H9 (cell line): ENCODE results near the gene PLD4. TPM values are rescaled to one million over a fixed set of nuclear protein-coding genes. Genes with fewer than 3 reads are reported as not detected.
A peak's percentile ranks its signal among the peaks of the same experiment; 100 is the strongest.

ENCODE experiments used
- DNase-seq: peaks from one replicate; pipeline ENCODE4 v3.0.0-alpha.2; 2017
- H2AFZ ChIP-seq: one replicate; pipeline ENCODE4 v1.6.1; 2013; ENCODE audit warnings: mild to moderate bottlenecking, low read length, control low read depth, moderate library complexity
- H2AK5ac ChIP-seq: 2 replicates; pipeline ENCODE4 v1.6.1; 2013; ENCODE audit warnings: low read length, control low read depth, mixed read lengths; ENCODE audit not compliant: insufficient read length
- H2BK120ac ChIP-seq: one replicate; pipeline ENCODE4 v1.6.1; 2013; ENCODE audit warnings: low read depth, mild to moderate bottlenecking, low read length, control low read depth, inconsistent platforms; ENCODE audit not compliant: poor library complexity, severe bottlenecking
- H2BK12ac ChIP-seq: 2 replicates; pipeline ENCODE4 v1.6.1; 2013; ENCODE audit warnings: low read length, control low read depth, mixed read lengths, low read depth; ENCODE audit not compliant: insufficient read length
- H2BK15ac ChIP-seq: 2 replicates; pipeline ENCODE4 v1.6.1; 2013; ENCODE audit warnings: low read depth, low read length, control low read depth
- H2BK20ac ChIP-seq: one replicate; pipeline ENCODE4 v1.6.1; 2013; ENCODE audit warnings: low read depth, mild to moderate bottlenecking, low read length, control low read depth, inconsistent platforms; ENCODE audit not compliant: poor library complexity, severe bottlenecking
- H2BK5ac ChIP-seq: 2 replicates; pipeline ENCODE4 v1.6.1; 2013; ENCODE audit warnings: low read length, control low read depth, mixed read lengths; ENCODE audit not compliant: insufficient read length
- H3K14ac ChIP-seq: 2 replicates; pipeline ENCODE4 v1.6.1; 2013; ENCODE audit warnings: low read length, control low read depth; ENCODE audit not compliant: insufficient read depth
- H3K18ac ChIP-seq: 2 replicates; pipeline ENCODE4 v1.6.1; 2013; ENCODE audit warnings: low read depth, mild to moderate bottlenecking, mixed read lengths, low read length, control low read depth; ENCODE audit not compliant: insufficient read length
- H3K23ac ChIP-seq: 2 replicates; pipeline ENCODE4 v1.6.1; 2013; ENCODE audit warnings: low read length, control low read depth, mixed read lengths, low read depth; ENCODE audit not compliant: insufficient read length
- H3K23me2 ChIP-seq: 2 replicates; pipeline ENCODE4 v1.6.1; 2013; ENCODE audit warnings: low read depth, mild to moderate bottlenecking, mixed read lengths, low read length, control low read depth; ENCODE audit not compliant: insufficient read length, poor library complexity, severe bottlenecking
- H3K27ac ChIP-seq: 2 replicates; pipeline ENCODE4 v1.5.1; 2013; ENCODE audit warnings: low read length, control low read depth, mixed read lengths, low read depth; ENCODE audit not compliant: insufficient read length
- H3K27me3 ChIP-seq: 2 replicates; pipeline ENCODE4 v1.6.1; 2013; ENCODE audit warnings: low read length, control low read depth, inconsistent platforms; ENCODE audit not compliant: insufficient read depth
- H3K4ac ChIP-seq: 2 replicates; pipeline ENCODE4 v1.6.1; 2013; ENCODE audit warnings: low read depth, mild to moderate bottlenecking, control low read depth, inconsistent platforms, low read length, moderate library complexity
- H3K4me1 ChIP-seq: 2 replicates; pipeline ENCODE4 v1.6.1; 2013; ENCODE audit warnings: low read length, control low read depth, inconsistent platforms; ENCODE audit not compliant: insufficient read depth
- H3K4me2 ChIP-seq: 2 replicates; pipeline ENCODE4 v1.6.1; 2013; ENCODE audit warnings: low read length, control low read depth, mixed read lengths; ENCODE audit not compliant: insufficient read length, insufficient read depth
- H3K56ac ChIP-seq: 2 replicates; pipeline ENCODE4 v1.6.1; 2013; ENCODE audit warnings: low read depth, mild to moderate bottlenecking, mixed read lengths, low read length, control low read depth; ENCODE audit not compliant: insufficient read length
- H3K79me1 ChIP-seq: 2 replicates; pipeline ENCODE4 v1.6.1; 2013; ENCODE audit warnings: low read depth, mild to moderate bottlenecking, moderate library complexity, low read length, control low read depth, inconsistent platforms; ENCODE audit not compliant: insufficient read depth, poor library complexity, severe bottlenecking
- H3K79me2 ChIP-seq: 2 replicates; pipeline ENCODE4 v1.6.1; 2013; ENCODE audit warnings: low read length, control low read depth, inconsistent platforms; ENCODE audit not compliant: insufficient read depth
- H3K9ac ChIP-seq: 2 replicates; pipeline ENCODE4 v1.6.1; 2013; ENCODE audit warnings: low read length, control low read depth, mixed read lengths; ENCODE audit not compliant: insufficient read length; ENCODE audit errors: extremely low read depth
- H3K9me3 ChIP-seq: one replicate; pipeline ENCODE4 v1.6.1; 2013; ENCODE audit warnings: low read depth, low read length, inconsistent platforms; ENCODE audit not compliant: control insufficient read depth
- H3T11ph ChIP-seq: one replicate; pipeline ENCODE4 v1.6.1; 2013; ENCODE audit warnings: mild to moderate bottlenecking, low read length, control low read depth, inconsistent platforms
- H4K20me1 ChIP-seq: one replicate; pipeline ENCODE4 v1.6.1; 2013; ENCODE audit not compliant: control insufficient read depth, insufficient read length, insufficient read depth
- H4K5ac ChIP-seq: 2 replicates; pipeline ENCODE4 v1.6.1; 2013; ENCODE audit warnings: low read depth, mild to moderate bottlenecking, mixed read lengths, low read length, control low read depth; ENCODE audit not compliant: insufficient read length
- H4K8ac ChIP-seq: replicated peaks from 2 replicates; pipeline ENCODE4 v1.6.1; 2013; ENCODE audit warnings: low read length, control low read depth, mixed read lengths, low read depth; ENCODE audit not compliant: insufficient read length
- H4K91ac ChIP-seq: 2 replicates; pipeline ENCODE4 v1.6.1; 2013; ENCODE audit warnings: low read depth, mild to moderate bottlenecking, moderate library complexity, mixed read lengths, low read length, control low read depth; ENCODE audit not compliant: insufficient read length
- H3K27ac Mint-ChIP-seq, 3 experiments: 2 replicates in 2 of 3; 3 replicates in 1 of 3; pipeline ENCODE4 v1.8.0; 2020 to 2021; ENCODE audit warnings: mixed read lengths in 3 of 3, mild to moderate bottlenecking in 1 of 3, moderate library complexity in 1 of 3
- H3K27me3 Mint-ChIP-seq: 2 replicates; pipeline ENCODE4 v1.8.0; 2021; ENCODE audit warnings: low read depth, mild to moderate bottlenecking, moderate library complexity, mixed read lengths
- H3K36me3 Mint-ChIP-seq, 3 experiments: 2 replicates in 2 of 3; 3 replicates in 1 of 3; pipeline ENCODE4 v1.8.0; 2020 to 2021; ENCODE audit warnings: low read depth in 3 of 3, mixed read lengths in 3 of 3; ENCODE audit not compliant: insufficient read depth in 1 of 3
- H3K4me1 Mint-ChIP-seq, 2 experiments: 2 replicates each; pipeline ENCODE4 v1.8.0; 2020; ENCODE audit warnings: mixed read lengths in 2 of 2
- H3K4me3 Mint-ChIP-seq, 2 experiments: 2 replicates in 1 of 2; 3 replicates in 1 of 2; pipeline ENCODE4 v1.8.0; 2020 to 2021; ENCODE audit warnings: mild to moderate bottlenecking in 2 of 2, mixed read lengths in 2 of 2, moderate library complexity in 1 of 2
- H3K9me3 Mint-ChIP-seq, 2 experiments: 2 replicates in 1 of 2; 3 replicates in 1 of 2; pipeline ENCODE4 v1.8.0; 2020; ENCODE audit warnings: mild to moderate bottlenecking in 2 of 2, mixed read lengths in 2 of 2, moderate library complexity in 1 of 2
- CTCF ChIP-seq: fragments of 200-600 bp; sonication (generic); conservative IDR thresholded peaks from 3 replicates; pipeline ENCODE4 v1.8.0; 2021; ENCODE audit warnings: antibody characterized with exemption, mild to moderate bottlenecking
- WGBS: extraction: QIAGEN DNeasy Blood & Tissue Kit; methylation state at CpG from one replicate; pipeline ENCODE4 v1.1.7; 2013; ENCODE audit warnings: missing lambda C conversion rate, low lambda C conversion rate, mixed read lengths; ENCODE audit not compliant: insufficient read length; ENCODE audit errors: extremely low coverage; 5-methylcytosine and 5-hydroxymethylcytosine counted together
- total RNA-seq: library from RNA; stranded (reverse); gene quantifications from 2 replicates; pipeline ENCODE4 v1.2.1, GENCODE V29; 2021

The PLD4 gene
- total RNA-seq, 1 experiment from 2014 or later = not detected

DNA sequence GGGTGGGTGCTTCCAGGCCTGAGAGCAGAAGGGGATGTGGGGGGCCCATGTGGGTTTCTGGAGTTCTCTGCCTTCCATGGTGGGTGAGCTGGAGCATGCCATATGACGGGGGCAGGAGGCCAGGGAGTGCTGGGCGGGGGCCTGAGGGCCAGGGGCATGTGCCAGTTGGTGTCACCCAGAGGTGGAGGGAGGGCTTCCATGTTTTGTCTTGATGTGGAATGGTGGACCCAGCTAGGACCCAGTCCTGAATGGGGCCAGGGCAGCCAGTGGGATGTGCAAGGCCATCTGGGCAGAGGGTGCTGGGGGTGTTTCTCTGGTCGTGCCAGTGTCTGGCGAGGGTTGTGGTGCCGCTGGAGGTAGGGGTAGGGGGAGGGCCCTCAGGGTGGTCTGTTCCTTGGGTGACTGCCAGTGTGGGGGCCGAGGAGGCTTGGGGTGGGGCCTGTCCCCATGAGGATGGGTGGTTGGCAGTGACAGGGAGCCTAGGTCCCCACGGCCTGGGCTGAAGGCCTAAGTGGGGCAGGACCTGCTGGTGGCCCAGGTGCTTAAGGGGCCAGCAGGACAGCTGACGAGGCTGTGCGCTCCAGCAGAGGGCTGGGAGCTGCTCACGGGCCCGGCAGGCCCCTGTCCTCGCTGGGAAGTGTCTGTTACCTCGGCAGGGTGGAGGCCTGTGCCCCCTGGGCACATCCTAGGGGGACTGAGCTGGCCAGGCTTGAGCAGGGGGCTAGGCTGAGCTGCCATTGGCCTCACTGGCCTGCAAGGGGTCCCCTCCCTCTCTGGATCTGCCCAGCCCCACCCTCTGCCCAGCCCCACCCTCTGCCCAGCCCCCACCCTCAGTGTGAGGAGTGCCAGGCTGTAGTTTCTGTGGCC, 32.8 kb upstream of the PLD4 start:
- Mint-ChIP-seq H3K4me3 (no peak overlapping the region), H3K9me3 (peaks cover 0 to 5% of the 10 kb centered on the region in 2 experiments; a peak in 1 of 5 replicates), H3K27ac (peak overlapping the region in 2 of 3 experiments; percentile 70 to 82; a peak in 1 of 7 replicates), H3K4me1 (peaks cover 2 to 8% of the 10 kb centered on the region in 2 experiments), H3K36me3 (peaks cover 0 to 7% (median 0%) of the 10 kb centered on the region in 3 experiments; a peak in 2 of 7 replicates), H3K27me3 (no peaks in the 10 kb centered on the region; the same call in none of the 2 replicates)
- H3K9ac ChIP-seq = no peak overlapping the region
- H3K9me3 ChIP-seq = no peaks in the 10 kb centered on the region
- no peak overlapping the region for H3K27ac ChIP-seq
- no peaks in the 10 kb centered on the region for H4K20me1 ChIP-seq
- peak; percentile 29 for DNase-seq
- H3K4ac ChIP-seq = no peak overlapping the region
- H3K23me2 ChIP-seq = no peaks in the 10 kb centered on the region
- no peak overlapping the region for H4K5ac ChIP-seq
- H3K56ac ChIP-seq = no peak overlapping the region
- WGBS = no CpG with 5 or more reads among the region's 13 CpGs
- H3K23ac ChIP-seq = no peak overlapping the region
- H3K79me2 ChIP-seq = no peaks in the 10 kb centered on the region
- H2BK120ac ChIP-seq = no peak overlapping the region
- no peaks in the 10 kb centered on the region for H3K79me1 ChIP-seq
- no peaks in the 10 kb centered on the region for H3K4me1 ChIP-seq
- H3K27me3 ChIP-seq = no peaks in the 10 kb centered on the region
- H2AFZ ChIP-seq = no peak overlapping the region
- no peak overlapping the region for H4K8ac ChIP-seq
- no peak overlapping the region for H3T11ph ChIP-seq
- H2BK12ac ChIP-seq = no peak overlapping the region
- no peak overlapping the region for H2BK5ac ChIP-seq
- H3K14ac ChIP-seq = no peak overlapping the region
- no peak overlapping the region for H3K4me2 ChIP-seq
- no peak for TF ChIP-seq CTCF
- no peak overlapping the region for H3K18ac ChIP-seq
- H2AK5ac ChIP-seq = no peak overlapping the region
- H2BK15ac ChIP-seq = no peak overlapping the region
- no peak overlapping the region for H2BK20ac ChIP-seq
- no peak overlapping the region for H4K91ac ChIP-seq
